Trophoblast cell (in vitro differentiated cells and primary cell): ENCODE data around the gene OSTF1.

Experiments used
- DNase-seq, 2 donors: peaks; one replicate each; pipeline ENCODE4 v3.0.0-alpha.2; 2016
- H2AFZ ChIP-seq: 2 replicates; pipeline ENCODE4 v1.6.1; 2013; ENCODE audit warnings: low read length, moderate library complexity, mild to moderate bottlenecking; ENCODE audit not compliant: insufficient read depth, poor library complexity
- H2AK5ac ChIP-seq: 2 replicates; pipeline ENCODE4 v1.6.1; 2013; ENCODE audit warnings: mild to moderate bottlenecking, low read length
- H2BK120ac ChIP-seq: 2 replicates; pipeline ENCODE4 v1.6.1; 2013; ENCODE audit warnings: low read length, mild to moderate bottlenecking, moderate library complexity; ENCODE audit not compliant: insufficient read depth, poor library complexity
- H2BK12ac ChIP-seq: 2 replicates; pipeline ENCODE4 v1.6.1; 2013; ENCODE audit warnings: mild to moderate bottlenecking, low read length, moderate library complexity
- H2BK5ac ChIP-seq: 2 replicates; pipeline ENCODE4 v1.6.1; 2013; ENCODE audit warnings: low read length, low read depth, moderate library complexity, mild to moderate bottlenecking; ENCODE audit not compliant: poor library complexity
- H3K14ac ChIP-seq: 2 replicates; pipeline ENCODE4 v1.6.1; 2013; ENCODE audit warnings: mild to moderate bottlenecking, low read length
- H3K18ac ChIP-seq: 2 replicates; pipeline ENCODE4 v1.6.1; 2013; ENCODE audit warnings: mild to moderate bottlenecking, low read length
- H3K23ac ChIP-seq: 2 replicates; pipeline ENCODE4 v1.6.1; 2013; ENCODE audit warnings: low read length
- H3K27ac ChIP-seq: 2 replicates; pipeline ENCODE4 v1.5.1; 2013; ENCODE audit warnings: low read depth, mild to moderate bottlenecking, inconsistent platforms, low read length, moderate library complexity
- H3K27me3 ChIP-seq: 2 replicates; pipeline ENCODE4 v1.6.1; 2013; ENCODE audit warnings: inconsistent platforms, mild to moderate bottlenecking, low read length, moderate library complexity; ENCODE audit not compliant: insufficient read depth
- H3K36me3 ChIP-seq, 2 experiments: 1 replicate in 1 of 2; 2 replicates in 1 of 2; pipeline ENCODE4 v1.6.1; 2013; ENCODE audit warnings: low read length in 2 of 2, mild to moderate bottlenecking in 2 of 2, moderate library complexity in 1 of 2; ENCODE audit not compliant: insufficient read depth in 2 of 2, control insufficient read depth in 1 of 2
- H3K4ac ChIP-seq: 2 replicates; pipeline ENCODE4 v1.6.1; 2013; ENCODE audit warnings: low read depth, mild to moderate bottlenecking, low read length, moderate library complexity
- H3K4me1 ChIP-seq, 2 experiments: 1 replicate in 1 of 2; 2 replicates in 1 of 2; pipeline ENCODE4 v1.6.1; 2013; ENCODE audit warnings: low read length in 2 of 2, mild to moderate bottlenecking in 2 of 2, moderate library complexity in 1 of 2; ENCODE audit not compliant: insufficient read depth in 2 of 2, control insufficient read depth in 1 of 2
- H3K4me2 ChIP-seq: 2 replicates; pipeline ENCODE4 v1.6.1; 2013; ENCODE audit warnings: inconsistent platforms, mild to moderate bottlenecking, low read length, moderate library complexity
- H3K4me3 ChIP-seq: 2 replicates; pipeline ENCODE4 v1.5.1; 2013; ENCODE audit warnings: mild to moderate bottlenecking, low read depth, low read length, inconsistent platforms
- H3K79me1 ChIP-seq: one replicate; pipeline ENCODE4 v1.6.1; 2013; ENCODE audit warnings: low read length
- H3K79me2 ChIP-seq: 2 replicates; pipeline ENCODE4 v1.6.1; 2013; ENCODE audit warnings: low read length, mild to moderate bottlenecking; ENCODE audit not compliant: control insufficient read depth, insufficient read depth, poor library complexity
- H3K9ac ChIP-seq: 2 replicates; pipeline ENCODE4 v1.6.1; 2013; ENCODE audit warnings: mild to moderate bottlenecking, low read length
- H3K9me3 ChIP-seq: 2 replicates; pipeline ENCODE4 v1.6.1; 2013; ENCODE audit warnings: low read depth, mild to moderate bottlenecking, control low read depth, inconsistent platforms, low read length; ENCODE audit not compliant: insufficient read depth
- H4K12ac ChIP-seq: 2 replicates; pipeline ENCODE4 v1.6.1; 2013; ENCODE audit warnings: low read depth, mild to moderate bottlenecking, low read length, moderate library complexity
- H4K8ac ChIP-seq: 2 replicates; pipeline ENCODE4 v1.6.1; 2013; ENCODE audit warnings: low read depth, mild to moderate bottlenecking, low read length, moderate library complexity
- H4K91ac ChIP-seq: one replicate; pipeline ENCODE4 v1.6.1; 2013; ENCODE audit warnings: low read depth, mild to moderate bottlenecking, low read length, moderate library complexity
- WGBS: extraction: QIAGEN DNeasy Blood & Tissue Kit; methylation state at CpG from one replicate; pipeline ENCODE4 v1.1.7; 2013; ENCODE audit warnings: missing lambda C conversion rate; ENCODE audit not compliant: insufficient read length, insufficient coverage; ENCODE audit errors: extremely low coverage; 5-methylcytosine and 5-hydroxymethylcytosine counted together

The OSTF1 gene

GRCh38 chr9:75184471-75184870, 96.2 kb downstream of the OSTF1 start:
- Histone ChIP-seq H2BK12ac (no peak overlapping the region), H3K79me1 (no peaks in the 10 kb centered on the region), H3K23ac (no peak overlapping the region), H3K9ac (no peak overlapping the region), H3K27ac (no peak overlapping the region), H3K4me2 (no peak overlapping the region), H3K18ac (no peak overlapping the region), H3K4me1 (peaks cover 0 to 3% of the 10 kb centered on the region in 2 experiments), H3K14ac (no peak overlapping the region), H3K36me3 (no peaks in the 10 kb centered on the region), H3K4ac (no peak overlapping the region), H3K79me2 (no peaks in the 10 kb centered on the region), H2AFZ (no peak overlapping the region), H3K27me3 (no peaks in the 10 kb centered on the region), H2BK5ac (no peak overlapping the region), H4K8ac (no peak overlapping the region), H2BK120ac (no peak overlapping the region), H4K91ac (no peak overlapping the region), H3K4me3 (no peak overlapping the region), H2AK5ac (no peak overlapping the region), H3K9me3 (no peaks in the 10 kb centered on the region), H4K12ac (no peak overlapping the region)
- no CpG with 5 or more reads among the region's 3 CpGs for WGBS
- no peak for DNase-seq

GRCh38 chr9:75185585-75186170, 97.4 kb downstream of the OSTF1 start:
- no peaks in the 10 kb centered on the region for H3K36me3 ChIP-seq

DNA sequence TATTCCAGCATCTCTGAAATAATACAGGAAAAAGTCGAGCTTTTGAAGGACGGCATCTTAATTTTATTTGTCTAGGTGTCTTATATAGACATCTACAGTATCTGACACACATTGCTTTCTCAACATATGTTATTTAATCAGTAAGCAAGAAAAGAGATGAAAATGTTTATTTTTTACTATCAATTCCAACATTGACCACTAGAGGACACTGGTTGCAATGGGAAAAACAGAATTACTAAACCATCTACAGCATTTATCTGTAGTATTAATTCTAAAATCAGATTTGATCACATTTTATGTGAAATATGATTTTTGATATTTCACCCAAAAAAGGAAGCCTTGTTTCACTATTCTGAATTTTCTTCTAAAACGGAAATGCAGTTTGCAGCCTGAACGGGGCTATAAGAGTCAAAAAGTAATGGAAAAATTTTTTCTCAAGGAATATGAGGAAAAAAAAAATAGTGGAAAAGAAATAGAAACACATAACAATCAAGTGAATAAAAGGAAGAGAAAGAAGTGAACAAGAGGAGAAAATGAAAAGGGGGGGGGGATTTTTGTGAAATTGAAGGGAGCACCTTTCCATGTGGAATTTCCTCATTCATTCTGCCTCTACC, 98.6 kb downstream of the OSTF1 start:
- DNase-seq: peak in 1 of 2 donors; percentile 74
- Histone ChIP-seq H4K8ac (no peak overlapping the region), H3K79me2 (no peaks in the 10 kb centered on the region), H3K27ac (no peak overlapping the region), H3K4me2 (no peak overlapping the region), H3K23ac (no peak overlapping the region), H3K9ac (no peak overlapping the region), H4K91ac (no peak overlapping the region), H3K4ac (no peak overlapping the region), H3K14ac (no peak overlapping the region), H3K4me1 (peaks cover 0 to under 1% of the 10 kb centered on the region in 2 experiments), H3K36me3 (no peaks in the 10 kb centered on the region), H3K27me3 (no peaks in the 10 kb centered on the region), H2BK12ac (no peak overlapping the region), H2AK5ac (no peak overlapping the region), H3K9me3 (no peaks in the 10 kb centered on the region), H3K18ac (no peak overlapping the region), H2BK120ac (no peak overlapping the region), H2AFZ (no peak overlapping the region), H2BK5ac (no peak overlapping the region), H3K79me1 (no peaks in the 10 kb centered on the region), H4K12ac (no peak overlapping the region), H3K4me3 (no peak overlapping the region)
- no CpG with 5 or more reads among the region's 4 CpGs for WGBS

More at GRCh38 chr9:75185585-75186170, 97.4 kb downstream of the OSTF1 start:
- Histone ChIP-seq H3K27me3 (no peaks in the 10 kb centered on the region), H2BK5ac (no peak overlapping the region), H3K4me1 (peaks cover 0 to 3% of the 10 kb centered on the region in 2 experiments), H3K4me2 (no peak overlapping the region), H2BK12ac (no peak overlapping the region), H3K9me3 (no peaks in the 10 kb centered on the region), H3K9ac (no peak overlapping the region), H2AK5ac (no peak overlapping the region), H4K8ac (no peak overlapping the region), H2BK120ac (no peak overlapping the region), H3K14ac (no peak overlapping the region), H4K91ac (no peak overlapping the region), H2AFZ (no peak overlapping the region), H4K12ac (no peak overlapping the region), H3K4ac (no peak overlapping the region), H3K79me2 (no peaks in the 10 kb centered on the region), H3K4me3 (no peak overlapping the region), H3K18ac (no peak overlapping the region), H3K79me1 (no peaks in the 10 kb centered on the region), H3K27ac (no peak overlapping the region), H3K23ac (no peak overlapping the region)
- peak; percentile 54 to 75 for DNase-seq
- no CpG with 5 or more reads among the region's 4 CpGs for WGBS

DNA sequence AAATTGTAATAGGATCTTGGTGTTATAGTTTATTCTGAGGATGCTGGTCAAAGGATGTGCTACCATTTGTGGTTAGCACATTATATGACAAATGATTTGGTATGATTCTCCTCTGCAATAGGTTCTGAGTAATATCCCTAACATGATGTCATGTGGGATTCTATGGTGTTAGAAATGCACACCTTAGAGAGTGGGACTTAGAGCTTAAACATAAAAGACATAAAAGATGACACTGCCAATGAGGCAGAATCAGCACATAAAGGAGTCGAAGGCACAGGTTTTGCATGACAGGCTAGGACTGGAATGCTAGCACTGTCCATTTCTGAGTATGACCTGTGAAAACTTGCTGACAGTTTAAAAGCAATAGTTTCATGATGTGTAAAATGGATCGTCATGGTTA, 100.4 kb downstream of the OSTF1 start:
- DNase-seq: no peak
- H3K23ac ChIP-seq: no peak overlapping the region
- no peak overlapping the region for H3K18ac ChIP-seq
- H4K91ac ChIP-seq: no peak overlapping the region
- H3K4me3 ChIP-seq: no peak overlapping the region
- H2BK12ac ChIP-seq: no peak overlapping the region
- no peaks in the 10 kb centered on the region for H3K79me2 ChIP-seq
- no peaks in the 10 kb centered on the region for H3K27me3 ChIP-seq
- no peak overlapping the region for H2AFZ ChIP-seq
- H2BK120ac ChIP-seq: no peak overlapping the region
- no peak overlapping the region for H3K27ac ChIP-seq
- no peak overlapping the region for H2AK5ac ChIP-seq
- H3K4me2 ChIP-seq: no peak overlapping the region
- WGBS: no CpG with 5 or more reads among the region's 2 CpGs
- no peak overlapping the region for H3K4ac ChIP-seq
- H4K8ac ChIP-seq: no peak overlapping the region
- H2BK5ac ChIP-seq: no peak overlapping the region
- no peaks in the 10 kb centered on the region for H3K4me1 ChIP-seq
- no peaks in the 10 kb centered on the region for H3K9me3 ChIP-seq
- no peak overlapping the region for H4K12ac ChIP-seq
- no peaks in the 10 kb centered on the region for H3K36me3 ChIP-seq
- H3K14ac ChIP-seq: no peak overlapping the region
- no peaks in the 10 kb centered on the region for H3K79me1 ChIP-seq
- no peak overlapping the region for H3K9ac ChIP-seq
